Brain microvascular endothelial cell (primary cell): ENCODE results near the gene PEAK1.

ENCODE experiments used
- DNase-seq: peaks from one replicate; pipeline ENCODE4 v3.0.0-alpha.2; 2020
- H3K27ac ChIP-seq: fragments of 250-450 bp; sonication (Bioruptor Pico); 2 replicates; pipeline ENCODE4 v1.5.1; 2020; ENCODE audit warnings: mild to moderate bottlenecking, moderate library complexity
- H3K27me3 ChIP-seq: fragments of 250-450 bp; sonication (Bioruptor Pico); replicated peaks from 2 replicates; pipeline ENCODE4 v1.5.1; 2020; ENCODE audit warnings: mild to moderate bottlenecking
- H3K36me3 ChIP-seq: fragments of 250-450 bp; sonication (Bioruptor Pico); replicated peaks from 2 replicates; pipeline ENCODE4 v1.5.1; 2020; ENCODE audit warnings: mild to moderate bottlenecking
- H3K4me3 ChIP-seq: 2 replicates; pipeline ENCODE4 v1.5.1; 2011; ENCODE audit warnings: low read depth, mild to moderate bottlenecking, control low read depth, low read length, moderate library complexity
- CTCF ChIP-seq: IDR thresholded peaks from 2 replicates; pipeline ENCODE4 v1.5.1; 2011; ENCODE audit warnings: low read depth, mild to moderate bottlenecking, moderate library complexity, low read length, control low read depth, inconsistent platforms; ENCODE audit errors: missing control alignments
- in situ Hi-C: cut with HindIII; loops from 2 replicates; pipeline ENCODE4 v1.10.0; 2017; ENCODE audit warnings: low sequenced_read_pairs, low pct_ligation_motif_present

PEAK1 gene

GRCh38 chr15:77255385-77255784 is 164.5 kb downstream of the PEAK1 start:
- no peak for TF ChIP-seq CTCF
- Histone ChIP-seq H3K4me3 (no peak overlapping the region), H3K27ac (no peak overlapping the region), H3K27me3 (no peaks in the 10 kb centered on the region), H3K36me3 (peaks cover 5% of the 10 kb centered on the region)
- no peak for DNase-seq
- in situ Hi-C loops: no loop called here

- Histone ChIP-seq H3K27ac (no peak overlapping the region), H3K4me3 (no peak overlapping the region), H3K36me3 (peaks cover 10% of the 10 kb centered on the region), H3K27me3 (no peaks in the 10 kb centered on the region)
- DNase-seq: peak; percentile 25
- no peak for TF ChIP-seq CTCF
- in situ Hi-C loops: no loop called here
Measured at GRCh38 chr15:77251662-77252061, 168.2 kb downstream of the PEAK1 start.

GRCh38 chr15:77247116-77247515 is 172.8 kb downstream of the PEAK1 start:
- Histone ChIP-seq H3K36me3 (peaks cover 10% of the 10 kb centered on the region), H3K27me3 (no peaks in the 10 kb centered on the region), H3K4me3 (no peak overlapping the region), H3K27ac (no peak overlapping the region)
- no peak for DNase-seq
- in situ Hi-C loops: no loop called here
- TF ChIP-seq CTCF: no peak

- DNase-seq: no peak
- TF ChIP-seq CTCF: no peak
- no peaks in the 10 kb centered on the region for H3K27me3 ChIP-seq
- no peak overlapping the region for H3K4me3 ChIP-seq
- H3K36me3 ChIP-seq: peaks cover 2% of the 10 kb centered on the region
- H3K27ac ChIP-seq: no peak overlapping the region
- in situ Hi-C loops: no loop called here
Measured at GRCh38 chr15:77243716-77244401, 176.0 kb downstream of the PEAK1 start.

GRCh38 chr15:77243135-77243534 is 176.8 kb downstream of the PEAK1 start:
- in situ Hi-C loops: no loop called here
- Histone ChIP-seq H3K27ac (no peak overlapping the region), H3K36me3 (no peaks in the 10 kb centered on the region), H3K27me3 (no peaks in the 10 kb centered on the region), H3K4me3 (no peak overlapping the region)
- no peak for DNase-seq
- no peak for TF ChIP-seq CTCF
